Neural progenitor cell (in vitro differentiated cells): ENCODE data around the gene GNAI1.

Experiments used
- EZH2 ChIP-seq: fragments of 200-600 bp; sonication (generic); IDR thresholded peaks from 2 replicates; pipeline ENCODE4 v1.6.1; 2017; ENCODE audit warnings: antibody characterized with exemption, mild to moderate bottlenecking, moderate library complexity
- EZH2phosphoT487 ChIP-seq: fragments of 200-600 bp; sonication (generic); IDR thresholded peaks from 2 replicates; pipeline ENCODE4 v1.6.1; 2017; ENCODE audit warnings: antibody characterized with exemption
- TF ChIP-seq, protein P1 (sequence below): fragments of 200-600 bp; sonication (generic); IDR thresholded peaks from 2 replicates; pipeline ENCODE4 v1.5.1; 2017; ENCODE audit warnings: antibody characterized with exemption, mild to moderate bottlenecking

DNA sequence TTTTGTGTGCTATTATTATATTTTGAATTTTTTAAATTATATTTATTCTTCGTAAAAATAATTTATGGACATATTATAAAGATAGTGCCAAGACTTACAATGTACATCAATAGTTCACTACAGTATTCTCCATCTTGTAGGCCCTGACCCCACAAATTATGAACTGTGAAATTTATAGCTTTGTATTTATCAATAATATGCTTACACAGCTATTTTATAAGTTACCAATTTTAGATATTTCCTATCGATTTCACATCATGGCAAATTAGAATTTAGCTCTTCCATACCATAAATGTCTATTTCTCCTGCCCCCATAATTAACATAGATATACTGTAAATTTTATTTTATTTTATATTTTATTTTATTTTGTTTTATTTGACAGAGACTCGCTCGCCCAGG, 34.4 kb upstream of the GNAI1 start:
- TF ChIP-seq, protein P1, sequence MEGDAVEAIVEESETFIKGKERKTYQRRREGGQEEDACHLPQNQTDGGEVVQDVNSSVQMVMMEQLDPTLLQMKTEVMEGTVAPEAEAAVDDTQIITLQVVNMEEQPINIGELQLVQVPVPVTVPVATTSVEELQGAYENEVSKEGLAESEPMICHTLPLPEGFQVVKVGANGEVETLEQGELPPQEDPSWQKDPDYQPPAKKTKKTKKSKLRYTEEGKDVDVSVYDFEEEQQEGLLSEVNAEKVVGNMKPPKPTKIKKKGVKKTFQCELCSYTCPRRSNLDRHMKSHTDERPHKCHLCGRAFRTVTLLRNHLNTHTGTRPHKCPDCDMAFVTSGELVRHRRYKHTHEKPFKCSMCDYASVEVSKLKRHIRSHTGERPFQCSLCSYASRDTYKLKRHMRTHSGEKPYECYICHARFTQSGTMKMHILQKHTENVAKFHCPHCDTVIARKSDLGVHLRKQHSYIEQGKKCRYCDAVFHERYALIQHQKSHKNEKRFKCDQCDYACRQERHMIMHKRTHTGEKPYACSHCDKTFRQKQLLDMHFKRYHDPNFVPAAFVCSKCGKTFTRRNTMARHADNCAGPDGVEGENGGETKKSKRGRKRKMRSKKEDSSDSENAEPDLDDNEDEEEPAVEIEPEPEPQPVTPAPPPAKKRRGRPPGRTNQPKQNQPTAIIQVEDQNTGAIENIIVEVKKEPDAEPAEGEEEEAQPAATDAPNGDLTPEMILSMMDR: no peak
- TF ChIP-seq EZH2: no peak
- no peak for TF ChIP-seq EZH2phosphoT487
